K562 (cell line): ENCODE results near the gene LRRC15. TPM values are rescaled to one million over a fixed set of nuclear protein-coding genes. Genes with fewer than 3 reads are reported as not detected.

Source experiments
- ATAC-seq: fragments of 200-7000 bp; cut with Tn5 transposase; 3 replicates; pipeline ENCODE4 v1.9.1; 2020; ENCODE audit warnings: moderate library complexity
- BruUV-seq: library from RNA; stranded (reverse); fragments of 400-500 nt; replicated peaks from 2 replicates; lab custom pipeline; 2021; lab: Mats Ljungman, UMichigan
- CTCF ChIA-PET: fragments of 300-600 bp; formaldehyde crosslinking; extraction: SDS; loops from one replicate; lab custom pipeline; 2021; ENCODE audit warnings: low intra/inter-chr PET ratio; lab: Yijun Ruan, JAX
- POLR2A ChIA-PET: fragments of 300-600, 350-650 bp; sonication (Branson Sonifier 250); formaldehyde crosslinking; extraction: SDS; loops from one replicate; lab custom pipeline; 2021; ENCODE audit warnings: antibody characterized with exemption, inconsistent platforms; lab: Yijun Ruan, JAX
- DNase-seq, 4 experiments: peaks; one replicate each; pipeline versions ENCODE4 v3.0.0 to v3.0.0-alpha.2; 2011 to 2018; ENCODE audit warnings: low spot score in 3 of 4, mixed read lengths in 3 of 4; ENCODE audit errors: extremely low read depth in 1 of 4
- FAIRE-seq: peaks from 2 replicates; lab custom pipeline; 2011; peaks lifted over from hg19 to GRCh38; lab: Jason Lieb, UNC
- H2AFZ ChIP-seq: 2 replicates; pipeline ENCODE4 v1.6.0; 2011; ENCODE audit warnings: low read depth, low read length, control low read depth, inconsistent platforms
- H3K27ac ChIP-seq: fragments of 200-600 bp; 3 replicates; pipeline ENCODE4 v1.8.0; 2011; ENCODE audit warnings: low read depth, mild to moderate bottlenecking, control low read depth, inconsistent platforms, low read length, moderate library complexity, mixed read lengths; ENCODE audit errors: extremely low read depth
- H3K27me3 ChIP-seq, 2 experiments: fragments of 300-600 bp in 1 of 2; 2 replicates in 1 of 2; 3 replicates in 1 of 2; pipeline versions ENCODE4 v1.6.0 to v1.8.0; 2011; ENCODE audit warnings: inconsistent platforms in 2 of 2, low read length in 2 of 2, mild to moderate bottlenecking in 1 of 2, mixed read lengths in 1 of 2, moderate library complexity in 1 of 2; ENCODE audit not compliant: control insufficient read depth in 2 of 2, insufficient read depth in 2 of 2
- H3K36me3 ChIP-seq: fragments of 300-600 bp; 3 replicates; pipeline ENCODE4 v1.8.0; 2011; ENCODE audit warnings: mild to moderate bottlenecking, low read length, inconsistent platforms; ENCODE audit not compliant: control insufficient read depth, insufficient read depth
- H3K4me1 ChIP-seq, 2 experiments: fragments of 200-600 bp in 1 of 2; replicated peaks in 1 of 2; 2 replicates in 1 of 2; 3 replicates in 1 of 2; pipeline versions ENCODE4 v1.5.1 to v1.8.0; 2011; ENCODE audit warnings: inconsistent platforms in 2 of 2, low read length in 2 of 2, mild to moderate bottlenecking in 1 of 2, mixed read lengths in 1 of 2, moderate library complexity in 1 of 2; ENCODE audit not compliant: control insufficient read depth in 2 of 2, insufficient read depth in 2 of 2
- H3K4me2 ChIP-seq: 2 replicates; pipeline ENCODE4 v1.6.1; 2011; ENCODE audit warnings: low read length, control low read depth, inconsistent platforms, mixed read lengths; ENCODE audit not compliant: insufficient read depth
- H3K4me3 ChIP-seq: fragments of 200-600 bp; sonication (generic), shearing (Covaris generic); 2 replicates; pipeline ENCODE4 v1.5.1; 2016; ENCODE audit warnings: control low read depth, inconsistent platforms
- H3K79me2 ChIP-seq: fragments of 200-600 bp; 3 replicates; pipeline ENCODE4 v1.8.0; 2011; ENCODE audit warnings: low read length, inconsistent platforms; ENCODE audit not compliant: control insufficient read depth, insufficient read depth
- H3K9ac ChIP-seq, 2 experiments: 2 replicates each; pipeline versions ENCODE4 v1.6.0 to v1.6.1; 2011; ENCODE audit warnings: low read depth in 2 of 2, low read length in 2 of 2, control low read depth in 1 of 2, inconsistent platforms in 1 of 2, mild to moderate bottlenecking in 1 of 2, mixed read lengths in 1 of 2; ENCODE audit not compliant: insufficient read depth in 1 of 2
- H3K9me1 ChIP-seq: one replicate; pipeline ENCODE4 v1.6.0; 2011; ENCODE audit warnings: inconsistent platforms, mild to moderate bottlenecking, low read length, moderate library complexity; ENCODE audit not compliant: control insufficient read depth, insufficient read depth
- H3K9me3 ChIP-seq: replicated peaks from 2 replicates; pipeline ENCODE4 v1.5.1; 2011; ENCODE audit warnings: low read depth, low read length, inconsistent platforms; ENCODE audit not compliant: control insufficient read depth, insufficient read depth
- H4K20me1 ChIP-seq: replicated peaks from 2 replicates; pipeline ENCODE4 v1.6.1; 2011; ENCODE audit warnings: low read length, inconsistent platforms, mixed read lengths; ENCODE audit not compliant: control insufficient read depth, insufficient read depth
- EGR1 ChIP-seq: fragments of 450-650 bp; conservative IDR thresholded peaks from 2 replicates; pipeline ENCODE4 v1.6.1; 2017; ENCODE audit warnings: mild to moderate bottlenecking
- HCFC1 ChIP-seq: IDR thresholded peaks from 2 replicates; pipeline ENCODE4 v1.6.1; 2012; ENCODE audit warnings: low read depth, low read length, improper control_type of control experiment
- HNRNPUL1 ChIP-seq: fragments of 200-400 bp; formaldehyde crosslinking; IDR thresholded peaks from 2 replicates; pipeline ENCODE4 v1.6.1; 2017; ENCODE audit warnings: low read length
- KHSRP ChIP-seq: fragments of 450-650 bp; IDR thresholded peaks from 2 replicates; pipeline ENCODE4 v1.6.1; 2017
- SMARCC2 ChIP-seq: fragments of 450-650 bp; IDR thresholded peaks from 2 replicates; pipeline ENCODE4 v1.6.1; 2017; ENCODE audit warnings: antibody characterized with exemption, moderate library complexity, mild to moderate bottlenecking, low read depth
- SUPT5H ChIP-seq: fragments of 450-650 bp; IDR thresholded peaks from 2 replicates; pipeline ENCODE4 v1.6.1; 2016
- ZNF354B ChIP-seq: fragments of 250-450 bp; sonication (Bioruptor Pico); IDR thresholded peaks from 2 replicates; pipeline ENCODE4 v1.4.0; 2020
- WGBS: fragments of 100-300 bp; shearing (Covaris generic); methylation state at CpG from one replicate; pipeline ENCODE4 v1.1.6; 2016; ENCODE audit warnings: low coverage, mixed read lengths; ENCODE audit not compliant: insufficient coverage; ENCODE audit errors: missing lambda C conversion rate; 5-methylcytosine and 5-hydroxymethylcytosine counted together
- in situ Hi-C: fragments of 300-500 bp; cut with MboI; formaldehyde crosslinking; loops from 4 replicates; pipeline ENCODE4 v1.15.0; 2018; ENCODE audit warnings: inconsistent platforms, mixed read lengths
- intact Hi-C: fragments of 100-400 bp; cut with micrococcal nuclease; formaldehyde crosslinking; loops from 2 replicates; pipeline ENCODE4 v1.14.2; 2022
- polyA plus RNA-seq, 8 experiments: library from polyadenylated mRNA; depleted of rRNA in 4 of 8; stranded (reverse) in 5 of 8; unstranded in 3 of 8; fragments of >200 nt; fragmentation: Nextera tagmentation in 2 of 8; fragmentation: Illumina TruSeq in 1 of 8; extraction: Ambion mirVana in 2 of 8; extraction: Trizol in 1 of 8; gene quantifications; 2 replicates each; pipeline versions ENCODE4 v1.2.1 to v1.2.3, GENCODE V29; 2011 to 2014; ENCODE audit warnings: inconsistent platforms in 1 of 8, missing spikeins in 1 of 8
- total RNA-seq, 7 experiments: library from RNA; depleted of rRNA in 6 of 7; stranded (reverse); fragments of >200 nt in 6 of 7; fragmentation: Illumina TruSeq in 2 of 7; extraction: Trizol in 2 of 7; gene quantifications; 2 replicates each; pipeline versions ENCODE4 v1.2.1 to v1.2.3, GENCODE V29; 2011 to 2021; ENCODE audit warnings: low replicate concordance in 1 of 7
- TF ChIP-seq, protein P1 (sequence below): sonication (generic); formaldehyde crosslinking; IDR thresholded peaks from 2 replicates; pipeline ENCODE4 v1.5.0; 2020; ENCODE audit warnings: missing genetic modification reagents

The LRRC15 gene
- total and polyA plus RNA-seq, 9 of the 15 experiments (the other 6 are each of a cell fraction or from before 2014, with no cell fraction given) = not detected

DNA sequence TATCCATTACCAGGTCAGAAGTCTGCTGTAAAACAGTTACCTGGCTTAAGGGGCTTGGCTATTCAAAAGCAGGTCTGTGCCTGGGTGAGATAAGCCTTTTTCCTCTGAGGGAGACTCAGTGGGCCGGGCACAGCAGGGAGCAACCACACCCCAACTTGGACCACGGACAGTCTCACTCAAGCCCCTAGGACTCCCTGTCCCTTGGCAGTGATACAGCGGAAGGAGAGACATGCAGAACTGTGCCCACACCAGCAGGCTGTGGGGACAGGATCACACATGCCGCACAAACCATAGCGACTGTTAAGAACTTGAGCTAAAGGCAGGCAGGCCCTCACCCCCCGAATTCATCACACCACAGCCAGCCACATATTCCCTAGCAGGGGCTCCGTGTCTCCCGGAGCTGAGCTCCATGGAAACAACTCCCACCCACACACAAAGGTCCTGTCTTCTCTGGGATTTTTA lies 32.4 kb upstream of the LRRC15 start (continued):
- TF ChIP-seq KHSRP (no peak), HCFC1 (no peak), EGR1 (no peak), SUPT5H (peak; percentile 50; the same call in 1 of the 2 replicates)
- TF ChIP-seq, protein P1, sequence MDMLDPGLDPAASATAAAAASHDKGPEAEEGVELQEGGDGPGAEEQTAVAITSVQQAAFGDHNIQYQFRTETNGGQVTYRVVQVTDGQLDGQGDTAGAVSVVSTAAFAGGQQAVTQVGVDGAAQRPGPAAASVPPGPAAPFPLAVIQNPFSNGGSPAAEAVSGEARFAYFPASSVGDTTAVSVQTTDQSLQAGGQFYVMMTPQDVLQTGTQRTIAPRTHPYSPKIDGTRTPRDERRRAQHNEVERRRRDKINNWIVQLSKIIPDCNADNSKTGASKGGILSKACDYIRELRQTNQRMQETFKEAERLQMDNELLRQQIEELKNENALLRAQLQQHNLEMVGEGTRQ (CRISPR knock-in tag) = no peak

DNA sequence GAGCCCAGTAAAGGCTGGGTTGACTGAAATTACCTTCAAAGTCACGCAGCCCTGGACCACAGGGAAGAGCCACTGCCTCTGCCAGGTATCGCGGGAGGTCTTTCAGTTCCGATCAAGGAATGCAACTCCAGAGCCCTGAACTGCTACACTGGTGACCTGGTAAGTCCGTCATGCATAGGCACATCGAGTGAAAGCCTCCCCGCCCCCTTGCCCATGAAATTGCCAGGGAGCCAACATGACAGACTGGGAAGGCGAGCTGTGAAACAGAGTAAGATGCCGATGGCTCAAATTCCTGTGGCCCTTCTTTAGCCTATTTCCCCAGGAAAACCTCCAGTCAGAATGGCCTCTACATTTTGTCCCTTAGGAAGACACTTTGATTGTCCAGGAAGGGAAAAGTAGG lies 31.8 kb upstream of the LRRC15 start:
- intact Hi-C loops = no loop called here
- FAIRE-seq = no peak
- Histone ChIP-seq H4K20me1 (no peaks in the 10 kb centered on the region), H3K27me3 (no peaks in the 10 kb centered on the region), H3K27ac (no peak overlapping the region), H2AFZ (no peak overlapping the region), H3K9me1 (no peaks in the 10 kb centered on the region), H3K4me2 (no peak overlapping the region), H3K36me3 (peaks cover 25% of the 10 kb centered on the region), H3K4me1 (peaks cover 0 to 16% of the 10 kb centered on the region in 2 experiments; a peak in 3 of 5 replicates), H3K9me3 (no peaks in the 10 kb centered on the region), H3K9ac (peak overlapping the region in 1 of 2 experiments; percentile 59; a peak in 1 of 4 replicates), H3K79me2 (no peaks in the 10 kb centered on the region), H3K4me3 (no peak overlapping the region)
- ChIA-PET POLR2A (interaction anchor here (0.6 kb wide), 1 partner anchor 15 kb away, joined by 3 read pairs; no protein-coding TSS in a partner anchor), CTCF (no interaction called here)
- ATAC-seq = peak; percentile 12; the same call in 1 of the 3 replicates
- in situ Hi-C loops = loop anchor here (5.0 kb wide), 1 partner anchor 64 kb away; no protein-coding TSS in a partner anchor
- TF ChIP-seq ZNF354B (CRISPR knock-in tag) = no peak
- no peak for TF ChIP-seq HNRNPUL1
- no peak for TF ChIP-seq HCFC1
- TF ChIP-seq SMARCC2 = no peak
- no peak for DNase-seq
- BruUV-seq = no TSS peak
- WGBS = 89% methylated on average over 9 of the region's 9 CpGs
